Astrocyte (in vitro differentiated cells and primary cell): ENCODE data around the gene MYBL2. TPM values are rescaled to one million over a fixed set of nuclear protein-coding genes. Genes with fewer than 3 reads are reported as not detected.

Source experiments
- DNase-seq: peaks from one replicate; pipeline ENCODE4 v3.0.0-alpha.2; 2010; ENCODE audit warnings: low read depth
- FAIRE-seq: peaks from 2 replicates; lab custom pipeline; 2011; peaks lifted over from hg19 to GRCh38; lab: Jason Lieb, UNC
- H2AFZ ChIP-seq: 2 replicates; pipeline ENCODE4 v1.6.0; 2012; ENCODE audit warnings: low read depth, low read length, inconsistent platforms
- H3K27ac ChIP-seq: 2 replicates; pipeline ENCODE4 v1.5.1; 2011; ENCODE audit warnings: low read depth, low read length, inconsistent platforms
- H3K27me3 ChIP-seq: 2 replicates; pipeline ENCODE4 v1.6.0; 2011; ENCODE audit warnings: low read length, inconsistent platforms; ENCODE audit not compliant: insufficient read depth
- H3K36me3 ChIP-seq: 2 replicates; pipeline ENCODE4 v1.5.1; 2011; ENCODE audit warnings: low read length, inconsistent platforms; ENCODE audit not compliant: insufficient read depth
- H3K4me1 ChIP-seq: 2 replicates; pipeline ENCODE4 v1.5.1; 2011; ENCODE audit warnings: low read length, inconsistent platforms; ENCODE audit not compliant: insufficient read depth
- H3K4me2 ChIP-seq: 2 replicates; pipeline ENCODE4 v1.6.0; 2012; ENCODE audit warnings: low read length, inconsistent platforms
- H3K4me3 ChIP-seq: 2 replicates; pipeline ENCODE4 v1.5.1; 2011; ENCODE audit warnings: low read depth, mild to moderate bottlenecking, low read length, inconsistent platforms; ENCODE audit not compliant: insufficient read depth
- H3K79me2 ChIP-seq: 2 replicates; pipeline ENCODE4 v1.6.0; 2012; ENCODE audit warnings: mild to moderate bottlenecking, low read length, inconsistent platforms; ENCODE audit not compliant: insufficient read depth
- H3K9ac ChIP-seq: 2 replicates; pipeline ENCODE4 v1.6.0; 2012; ENCODE audit warnings: mild to moderate bottlenecking, low read length, inconsistent platforms
- H3K9me3 ChIP-seq: 2 replicates; pipeline ENCODE4 v1.5.1; 2012; ENCODE audit warnings: low read depth, mild to moderate bottlenecking, low read length, inconsistent platforms; ENCODE audit not compliant: insufficient read depth
- H4K20me1 ChIP-seq: 2 replicates; pipeline ENCODE4 v1.6.0; 2012; ENCODE audit warnings: low read length, inconsistent platforms; ENCODE audit not compliant: insufficient read depth
- H3K27ac Mint-ChIP-seq: one replicate; pipeline ENCODE4 v1.8.0; 2021; ENCODE audit warnings: mild to moderate bottlenecking, mixed read lengths; ENCODE audit not compliant: unreplicated experiment
- H3K27me3 Mint-ChIP-seq: one replicate; pipeline ENCODE4 v1.8.0; 2021; ENCODE audit warnings: low read depth, mixed read lengths; ENCODE audit not compliant: unreplicated experiment
- H3K36me3 Mint-ChIP-seq: one replicate; pipeline ENCODE4 v1.8.0; 2021; ENCODE audit warnings: low read depth, mixed read lengths; ENCODE audit not compliant: unreplicated experiment
- H3K4me1 Mint-ChIP-seq: one replicate; pipeline ENCODE4 v1.8.0; 2021; ENCODE audit warnings: low read depth, mixed read lengths; ENCODE audit not compliant: unreplicated experiment
- H3K4me3 Mint-ChIP-seq: one replicate; pipeline ENCODE4 v1.8.0; 2021; ENCODE audit warnings: mild to moderate bottlenecking, moderate library complexity, mixed read lengths; ENCODE audit not compliant: unreplicated experiment
- H3K9me3 Mint-ChIP-seq: one replicate; pipeline ENCODE4 v1.8.0; 2021; ENCODE audit warnings: mild to moderate bottlenecking, mixed read lengths; ENCODE audit not compliant: unreplicated experiment
- EZH2 ChIP-seq: IDR thresholded peaks from 2 replicates; pipeline ENCODE4 v1.6.1; 2012; ENCODE audit warnings: mild to moderate bottlenecking, low read length, inconsistent platforms; ENCODE audit not compliant: insufficient read depth
- total RNA-seq: library from RNA; stranded (reverse); gene quantifications from 2 replicates; pipeline ENCODE4 v1.2.1, GENCODE V29; 2021
- TF ChIP-seq, protein P1 (sequence below): IDR thresholded peaks from 2 replicates; pipeline ENCODE4 v1.5.1; 2011; ENCODE audit warnings: low read depth, mild to moderate bottlenecking, inconsistent platforms, low read length, moderate library complexity; ENCODE audit not compliant: insufficient read depth

The MYBL2 gene
- total RNA-seq, 1 donor from 2014 or later = 6.2 TPM

DNA sequence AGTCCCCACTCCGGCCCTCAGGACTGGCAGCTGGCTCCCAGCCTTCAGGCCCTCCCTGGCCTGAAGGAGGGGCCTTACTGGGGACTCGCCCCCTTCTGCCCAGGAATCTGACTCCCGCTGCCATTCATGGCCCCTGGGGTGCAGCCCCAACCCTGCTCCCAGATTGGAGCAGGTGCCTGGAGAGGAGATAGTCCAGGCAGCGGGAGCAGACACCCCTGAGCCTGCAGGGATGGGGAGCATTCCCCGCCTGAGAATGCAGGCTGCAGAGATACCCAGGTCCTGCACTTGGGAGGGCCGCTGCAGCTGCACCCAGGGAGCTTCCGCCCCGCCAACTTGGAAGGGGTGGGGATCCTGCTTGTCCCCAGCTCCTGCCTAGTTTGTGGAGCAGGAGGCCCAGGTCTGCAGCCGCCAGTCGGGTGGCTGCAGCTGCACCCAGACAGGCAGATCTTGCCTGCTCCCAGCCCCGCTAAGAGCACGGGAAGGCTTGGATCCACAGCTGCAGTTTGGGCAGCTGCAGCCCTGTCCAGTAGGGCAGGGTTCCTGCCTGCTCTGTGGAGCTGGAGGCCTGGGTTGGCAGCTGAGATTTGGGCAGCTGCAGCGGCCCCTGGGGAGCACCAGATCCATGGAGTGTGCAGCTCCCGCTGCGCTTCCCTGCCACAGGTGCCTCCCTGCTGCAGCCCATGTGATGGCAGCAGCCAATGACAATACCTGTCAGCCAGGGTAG is 54.7 kb downstream of the MYBL2 start:
- H3K27ac ChIP-seq = no peak overlapping the region
- no peak for TF ChIP-seq EZH2
- TF ChIP-seq, protein P1, sequence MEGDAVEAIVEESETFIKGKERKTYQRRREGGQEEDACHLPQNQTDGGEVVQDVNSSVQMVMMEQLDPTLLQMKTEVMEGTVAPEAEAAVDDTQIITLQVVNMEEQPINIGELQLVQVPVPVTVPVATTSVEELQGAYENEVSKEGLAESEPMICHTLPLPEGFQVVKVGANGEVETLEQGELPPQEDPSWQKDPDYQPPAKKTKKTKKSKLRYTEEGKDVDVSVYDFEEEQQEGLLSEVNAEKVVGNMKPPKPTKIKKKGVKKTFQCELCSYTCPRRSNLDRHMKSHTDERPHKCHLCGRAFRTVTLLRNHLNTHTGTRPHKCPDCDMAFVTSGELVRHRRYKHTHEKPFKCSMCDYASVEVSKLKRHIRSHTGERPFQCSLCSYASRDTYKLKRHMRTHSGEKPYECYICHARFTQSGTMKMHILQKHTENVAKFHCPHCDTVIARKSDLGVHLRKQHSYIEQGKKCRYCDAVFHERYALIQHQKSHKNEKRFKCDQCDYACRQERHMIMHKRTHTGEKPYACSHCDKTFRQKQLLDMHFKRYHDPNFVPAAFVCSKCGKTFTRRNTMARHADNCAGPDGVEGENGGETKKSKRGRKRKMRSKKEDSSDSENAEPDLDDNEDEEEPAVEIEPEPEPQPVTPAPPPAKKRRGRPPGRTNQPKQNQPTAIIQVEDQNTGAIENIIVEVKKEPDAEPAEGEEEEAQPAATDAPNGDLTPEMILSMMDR = no peak
- Mint-ChIP-seq H3K27me3 (peaks cover 17% of the 10 kb centered on the region), H3K4me1 (no peaks in the 10 kb centered on the region), H3K4me3 (no peak overlapping the region), H3K9me3 (peaks cover 5% of the 10 kb centered on the region), H3K27ac (no peak overlapping the region), H3K36me3 (no peaks in the 10 kb centered on the region)
- no peak overlapping the region for H3K9ac ChIP-seq
- peak overlapping the region; percentile 17 for H2AFZ ChIP-seq
- FAIRE-seq = no peak
- H3K4me2 ChIP-seq = no peak overlapping the region
- no peaks in the 10 kb centered on the region for H3K27me3 ChIP-seq
- no peaks in the 10 kb centered on the region for H3K9me3 ChIP-seq
- no peaks in the 10 kb centered on the region for H3K36me3 ChIP-seq
- DNase-seq = no peak
- no peak overlapping the region for H3K4me3 ChIP-seq
- no peaks in the 10 kb centered on the region for H3K4me1 ChIP-seq
- H3K79me2 ChIP-seq = no peaks in the 10 kb centered on the region
- H4K20me1 ChIP-seq = no peaks in the 10 kb centered on the region

DNA sequence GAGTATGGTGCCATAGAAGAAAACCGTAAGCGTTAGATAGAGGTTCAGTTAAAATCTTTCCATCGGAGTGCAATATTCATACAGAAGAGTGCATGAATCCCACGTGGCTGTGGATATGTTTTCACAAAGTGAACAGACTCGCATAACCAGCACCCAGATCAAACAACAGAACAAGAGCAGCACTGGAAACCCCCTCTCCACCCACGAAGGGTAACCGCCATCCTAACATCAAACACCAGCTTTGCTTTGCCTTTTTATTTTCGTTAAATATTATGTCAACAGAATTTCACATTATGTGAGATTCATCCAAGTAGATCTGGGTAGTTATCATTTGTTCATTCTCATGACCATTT is 55.2 kb downstream of the MYBL2 start:
- no peaks in the 10 kb centered on the region for H3K27me3 ChIP-seq
- no peak for DNase-seq
- H3K4me3 ChIP-seq = no peak overlapping the region
- H2AFZ ChIP-seq = no peak overlapping the region
- Mint-ChIP-seq H3K36me3 (no peaks in the 10 kb centered on the region), H3K4me3 (no peak overlapping the region), H3K27ac (no peak overlapping the region), H3K27me3 (peaks cover 17% of the 10 kb centered on the region), H3K4me1 (no peaks in the 10 kb centered on the region), H3K9me3 (peaks cover 5% of the 10 kb centered on the region)
- no peaks in the 10 kb centered on the region for H3K79me2 ChIP-seq
- H3K9ac ChIP-seq = no peak overlapping the region
- FAIRE-seq = no peak
- no peaks in the 10 kb centered on the region for H4K20me1 ChIP-seq
- H3K9me3 ChIP-seq = no peaks in the 10 kb centered on the region
- H3K36me3 ChIP-seq = no peaks in the 10 kb centered on the region
- TF ChIP-seq, protein P1 = no peak
- no peak for TF ChIP-seq EZH2
- H3K4me1 ChIP-seq = no peaks in the 10 kb centered on the region
- no peak overlapping the region for H3K27ac ChIP-seq
- H3K4me2 ChIP-seq = no peak overlapping the region

DNA sequence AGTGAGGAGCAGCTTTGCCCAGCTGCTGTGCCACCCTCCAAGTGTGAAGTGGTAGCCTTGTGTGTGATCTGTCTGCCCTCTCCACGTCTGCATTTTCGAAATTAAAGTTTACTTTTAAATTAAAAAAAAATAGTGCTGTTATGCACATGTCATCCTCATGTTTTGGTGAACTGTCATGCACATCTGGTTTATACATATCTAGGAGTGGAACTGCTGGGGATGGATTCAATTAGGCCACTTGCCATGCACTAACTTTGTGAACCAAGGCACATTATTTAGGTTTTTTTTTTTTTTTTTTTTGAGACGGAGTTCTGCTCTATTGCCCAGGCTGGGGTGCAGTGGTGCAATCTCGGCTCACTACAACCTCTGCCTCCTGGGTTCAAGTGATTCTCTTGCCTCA is 56.3 kb downstream of the MYBL2 start:
- Histone ChIP-seq H3K9ac (no peak overlapping the region), H3K36me3 (no peaks in the 10 kb centered on the region), H3K27ac (no peak overlapping the region), H3K27me3 (no peaks in the 10 kb centered on the region), H3K9me3 (no peaks in the 10 kb centered on the region), H3K4me3 (no peak overlapping the region), H2AFZ (no peak overlapping the region), H3K4me2 (no peak overlapping the region), H3K4me1 (no peaks in the 10 kb centered on the region), H3K79me2 (no peaks in the 10 kb centered on the region), H4K20me1 (no peaks in the 10 kb centered on the region)
- H3K4me3 Mint-ChIP-seq = no peak overlapping the region
- no peak for DNase-seq
- no peaks in the 10 kb centered on the region for H3K36me3 Mint-ChIP-seq
- peaks cover 17% of the 10 kb centered on the region for H3K27me3 Mint-ChIP-seq
- FAIRE-seq = no peak
- no peaks in the 10 kb centered on the region for H3K4me1 Mint-ChIP-seq
- TF ChIP-seq EZH2 = no peak
- TF ChIP-seq, protein P1 = no peak
- peaks cover 5% of the 10 kb centered on the region for H3K9me3 Mint-ChIP-seq
- no peak overlapping the region for H3K27ac Mint-ChIP-seq
